Osteocyte (in vitro differentiated cells): ENCODE measurements around the gene EPS15. TPM values are rescaled to one million over a fixed set of nuclear protein-coding genes. Genes with fewer than 3 reads are reported as not detected.

Source experiments
- DNase-seq: peaks from one replicate; pipeline ENCODE4 v3.0.0; 2021; ENCODE audit warnings: mixed read lengths; ENCODE audit not compliant: unreplicated experiment; ENCODE audit errors: extremely low spot score
- H3K27ac Mint-ChIP-seq: one replicate; pipeline ENCODE4 v1.8.0; 2021; ENCODE audit warnings: mild to moderate bottlenecking, mixed read lengths; ENCODE audit not compliant: unreplicated experiment
- H3K27me3 Mint-ChIP-seq: one replicate; pipeline ENCODE4 v1.8.0; 2021; ENCODE audit warnings: mixed read lengths; ENCODE audit not compliant: unreplicated experiment
- H3K36me3 Mint-ChIP-seq: one replicate; pipeline ENCODE4 v1.8.0; 2021; ENCODE audit warnings: mixed read lengths; ENCODE audit not compliant: unreplicated experiment
- H3K4me1 Mint-ChIP-seq: one replicate; pipeline ENCODE4 v1.8.0; 2021; ENCODE audit warnings: mixed read lengths; ENCODE audit not compliant: unreplicated experiment
- H3K4me3 Mint-ChIP-seq: one replicate; pipeline ENCODE4 v1.8.0; 2021; ENCODE audit warnings: mild to moderate bottlenecking, moderate library complexity, mixed read lengths; ENCODE audit not compliant: unreplicated experiment
- H3K9me3 Mint-ChIP-seq: one replicate; pipeline ENCODE4 v1.8.0; 2021; ENCODE audit warnings: mixed read lengths; ENCODE audit not compliant: unreplicated experiment
- total RNA-seq: library from RNA; stranded (reverse); gene quantifications from 2 replicates; pipeline ENCODE4 v1.2.1, GENCODE V29; 2021
- TF ChIP-seq, protein P1 (sequence below): fragments of 200-600 bp; sonication (generic); IDR thresholded peaks from 2 replicates; pipeline ENCODE4 v1.5.0; 2021; ENCODE audit warnings: antibody characterized with exemption, mild to moderate bottlenecking, moderate library complexity

Gene EPS15
- total RNA-seq, 1 donor from 2014 or later = 62.4 TPM

DNA sequence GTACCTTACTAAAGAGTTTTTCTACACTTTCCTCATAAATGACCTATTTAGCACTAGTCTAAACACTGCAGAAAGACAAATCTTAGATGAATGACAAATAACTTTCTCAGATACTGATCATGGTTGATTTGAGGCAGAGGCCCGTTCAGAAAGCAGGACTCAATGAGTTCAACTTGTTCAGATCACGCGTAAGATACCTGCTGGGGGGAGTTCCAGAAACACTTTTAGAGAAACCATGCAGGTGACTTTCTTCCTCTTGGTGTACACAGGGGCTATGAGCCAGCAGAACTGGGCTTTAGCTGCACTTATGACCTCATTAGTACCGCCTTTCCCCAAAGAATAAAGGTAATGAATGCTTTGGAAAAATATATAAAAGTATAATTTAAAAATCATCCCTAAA lies 149.9 kb downstream of the EPS15 start:
- H3K36me3 Mint-ChIP-seq = peaks cover 19% of the 10 kb centered on the region
- H3K27me3 Mint-ChIP-seq = no peaks in the 10 kb centered on the region
- no peaks in the 10 kb centered on the region for H3K9me3 Mint-ChIP-seq
- no peak overlapping the region for H3K27ac Mint-ChIP-seq
- DNase-seq = no peak
- H3K4me3 Mint-ChIP-seq = no peak overlapping the region
- TF ChIP-seq, protein P1, sequence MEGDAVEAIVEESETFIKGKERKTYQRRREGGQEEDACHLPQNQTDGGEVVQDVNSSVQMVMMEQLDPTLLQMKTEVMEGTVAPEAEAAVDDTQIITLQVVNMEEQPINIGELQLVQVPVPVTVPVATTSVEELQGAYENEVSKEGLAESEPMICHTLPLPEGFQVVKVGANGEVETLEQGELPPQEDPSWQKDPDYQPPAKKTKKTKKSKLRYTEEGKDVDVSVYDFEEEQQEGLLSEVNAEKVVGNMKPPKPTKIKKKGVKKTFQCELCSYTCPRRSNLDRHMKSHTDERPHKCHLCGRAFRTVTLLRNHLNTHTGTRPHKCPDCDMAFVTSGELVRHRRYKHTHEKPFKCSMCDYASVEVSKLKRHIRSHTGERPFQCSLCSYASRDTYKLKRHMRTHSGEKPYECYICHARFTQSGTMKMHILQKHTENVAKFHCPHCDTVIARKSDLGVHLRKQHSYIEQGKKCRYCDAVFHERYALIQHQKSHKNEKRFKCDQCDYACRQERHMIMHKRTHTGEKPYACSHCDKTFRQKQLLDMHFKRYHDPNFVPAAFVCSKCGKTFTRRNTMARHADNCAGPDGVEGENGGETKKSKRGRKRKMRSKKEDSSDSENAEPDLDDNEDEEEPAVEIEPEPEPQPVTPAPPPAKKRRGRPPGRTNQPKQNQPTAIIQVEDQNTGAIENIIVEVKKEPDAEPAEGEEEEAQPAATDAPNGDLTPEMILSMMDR = no peak
- peaks cover 2% of the 10 kb centered on the region for H3K4me1 Mint-ChIP-seq

DNA sequence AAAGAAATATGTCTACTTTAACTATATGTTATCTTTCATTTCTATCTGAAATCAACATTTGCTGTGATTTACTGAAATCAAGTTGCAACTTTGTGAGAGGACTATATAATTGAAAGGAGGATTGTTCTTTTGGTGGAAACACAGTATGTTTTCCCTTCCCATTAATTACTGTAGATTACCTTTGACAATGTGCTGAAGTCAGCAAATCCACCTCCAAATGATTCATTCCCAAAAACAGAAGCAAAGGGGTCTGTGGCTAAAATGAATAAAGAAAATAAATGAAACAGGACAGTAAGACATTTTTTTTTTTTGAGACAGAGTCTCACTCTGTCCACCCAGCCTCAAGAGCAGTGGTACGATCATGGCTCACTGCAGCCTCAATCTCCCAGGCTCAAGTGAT lies 153.3 kb downstream of the EPS15 start:
- Mint-ChIP-seq H3K27me3 (no peaks in the 10 kb centered on the region), H3K27ac (no peak overlapping the region)
- no peak for DNase-seq

DNA sequence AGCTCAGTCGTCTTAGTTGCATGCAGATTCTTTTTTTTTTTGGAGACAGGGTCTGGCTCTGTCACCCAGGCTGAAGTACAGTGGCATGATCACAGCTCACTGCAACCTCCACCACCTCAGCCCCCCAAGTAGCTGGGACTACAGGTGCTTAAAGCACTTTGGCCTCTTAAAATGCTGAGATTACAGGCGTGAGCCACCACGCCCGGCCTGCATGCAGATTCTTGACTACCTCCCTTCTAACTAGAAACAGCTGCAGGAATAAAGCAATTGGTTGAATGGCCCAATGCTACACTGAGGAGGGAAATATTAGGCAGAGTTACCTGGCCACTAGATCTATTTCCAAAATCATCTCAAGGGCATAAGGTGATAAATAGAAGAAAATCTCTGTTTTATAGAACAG lies 159.2 kb downstream of the EPS15 start:
- TF ChIP-seq, protein P1 = no peak
- no peak overlapping the region for H3K4me3 Mint-ChIP-seq
- no peaks in the 10 kb centered on the region for H3K27me3 Mint-ChIP-seq
- H3K27ac Mint-ChIP-seq = no peak overlapping the region
- peaks cover 35% of the 10 kb centered on the region for H3K36me3 Mint-ChIP-seq
- H3K9me3 Mint-ChIP-seq = no peaks in the 10 kb centered on the region
- no peak for DNase-seq
- no peaks in the 10 kb centered on the region for H3K4me1 Mint-ChIP-seq

More for the DNA sequence above, 153.3 kb downstream of the EPS15 start:
- Mint-ChIP-seq H3K9me3 (no peaks in the 10 kb centered on the region), H3K36me3 (peaks cover 27% of the 10 kb centered on the region), H3K4me3 (no peak overlapping the region), H3K4me1 (peaks cover 2% of the 10 kb centered on the region)
- TF ChIP-seq, protein P1 = no peak

DNA sequence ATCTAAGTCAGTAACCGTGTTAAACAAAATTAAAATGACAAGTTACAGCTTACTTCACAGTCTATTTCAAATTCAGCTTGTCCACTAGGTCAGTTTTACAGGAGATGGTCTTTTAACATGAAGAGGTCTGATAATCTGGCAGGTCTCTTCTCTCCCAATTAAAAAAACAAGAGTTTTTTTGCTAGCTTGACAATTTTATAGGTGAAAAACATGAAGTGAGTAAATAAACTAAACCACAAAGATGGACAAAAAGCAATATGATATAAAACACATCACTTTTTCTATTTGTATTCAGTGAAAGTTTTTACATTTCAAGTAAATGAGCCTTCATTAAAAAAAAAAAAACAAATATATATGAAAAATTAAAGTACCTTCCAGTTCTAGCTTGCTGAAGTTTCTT lies 163.7 kb downstream of the EPS15 start:
- H3K4me1 Mint-ChIP-seq = no peaks in the 10 kb centered on the region
- H3K9me3 Mint-ChIP-seq = no peaks in the 10 kb centered on the region
- H3K4me3 Mint-ChIP-seq = no peak overlapping the region
- no peaks in the 10 kb centered on the region for H3K27me3 Mint-ChIP-seq
- TF ChIP-seq, protein P1 = no peak
- H3K27ac Mint-ChIP-seq = no peak overlapping the region
- no peak for DNase-seq
- H3K36me3 Mint-ChIP-seq = peaks cover 18% of the 10 kb centered on the region

DNA sequence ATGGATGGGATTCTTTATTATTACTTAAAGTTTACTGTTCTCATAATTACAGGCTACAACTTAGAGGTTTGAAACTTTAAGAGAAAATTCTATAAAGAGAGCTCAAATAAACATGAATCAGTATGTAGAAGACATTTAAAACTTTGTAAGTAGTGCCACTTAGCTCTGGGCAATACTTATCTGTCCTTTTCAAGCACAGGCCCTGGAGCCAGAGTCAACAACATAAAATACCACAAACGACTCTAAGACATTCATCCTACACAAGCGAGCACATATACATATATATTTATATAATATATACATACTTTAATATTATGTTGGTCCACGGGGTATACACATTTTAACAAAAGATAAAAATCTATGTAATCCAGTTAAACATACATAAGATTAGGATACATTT lies 164.7 kb downstream of the EPS15 start:
- TF ChIP-seq, protein P1 = no peak
- Mint-ChIP-seq H3K4me3 (no peak overlapping the region), H3K4me1 (no peaks in the 10 kb centered on the region)

More for the DNA sequence above, 164.7 kb downstream of the EPS15 start:
- DNase-seq = no peak
- H3K9me3 Mint-ChIP-seq = no peaks in the 10 kb centered on the region
- H3K27ac Mint-ChIP-seq = no peak overlapping the region
- H3K36me3 Mint-ChIP-seq = peaks cover 16% of the 10 kb centered on the region
- H3K27me3 Mint-ChIP-seq = no peaks in the 10 kb centered on the region
